IMR-90 (cell line): ENCODE data around the gene CLASRP. TPM values are rescaled to one million over a fixed set of nuclear protein-coding genes. Genes with fewer than 3 reads are reported as not detected.

ENCODE experiments used
- ATAC-seq: fragments of 200-7000 bp; cut with Tn5 transposase; 2 replicates; pipeline ENCODE4 v1.9.1; 2020; ENCODE audit warnings: low read depth, mild to moderate bottlenecking, moderate library complexity
- BruUV-seq: library from RNA; stranded (reverse); fragments of 400-500 nt; replicated peaks from 2 replicates; lab custom pipeline; 2021; lab: Mats Ljungman, UMichigan
- CTCF ChIA-PET: fragments of 300-600 bp; formaldehyde crosslinking; extraction: SDS; loops from one replicate; lab custom pipeline; 2021; ENCODE audit warnings: antibody characterized with exemption; lab: Yijun Ruan, JAX
- POLR2A ChIA-PET: fragments of 300-600 bp; sonication (Branson Sonifier 250); formaldehyde crosslinking; loops from one replicate; lab custom pipeline; 2022; ENCODE audit warnings: antibody characterized with exemption; ENCODE audit not compliant: unreplicated experiment; lab: Charles Lee
- DNase-seq: peaks from one replicate; pipeline ENCODE4 v3.0.0; 2013
- H2AFZ ChIP-seq: replicated peaks from 2 replicates; pipeline ENCODE3; 2013; ENCODE audit warnings: low read length, mild to moderate bottlenecking; ENCODE audit not compliant: poor library complexity
- H2AK5ac ChIP-seq: 2 replicates; pipeline ENCODE4 v1.6.1; 2013; ENCODE audit warnings: low read depth, low read length, inconsistent platforms
- H2AK9ac ChIP-seq: replicated peaks from 2 replicates; pipeline ENCODE3; 2013; ENCODE audit warnings: mild to moderate bottlenecking, low read depth, low read length, moderate library complexity; ENCODE audit not compliant: poor library complexity
- H2BK120ac ChIP-seq: 2 replicates; pipeline ENCODE4 v1.6.1; 2013; ENCODE audit warnings: low read depth, low read length, inconsistent platforms
- H2BK15ac ChIP-seq: 3 replicates; pipeline ENCODE4 v1.6.1; 2013; ENCODE audit warnings: low read depth, low read length, inconsistent platforms
- H2BK20ac ChIP-seq: 2 replicates; pipeline ENCODE4 v1.6.1; 2013; ENCODE audit warnings: low read depth, mild to moderate bottlenecking, inconsistent platforms, low read length, moderate library complexity
- H2BK5ac ChIP-seq: 2 replicates; pipeline ENCODE4 v1.6.1; 2013; ENCODE audit warnings: mild to moderate bottlenecking, low read depth, low read length, inconsistent platforms; ENCODE audit not compliant: poor library complexity, severe bottlenecking
- H3K14ac ChIP-seq: replicated peaks from 2 replicates; pipeline ENCODE4 v1.6.1; 2013; ENCODE audit warnings: low read depth, low read length, inconsistent platforms
- H3K18ac ChIP-seq: 2 replicates; pipeline ENCODE4 v1.6.1; 2013; ENCODE audit warnings: low read depth, low read length, control low read depth
- H3K23ac ChIP-seq: 2 replicates; pipeline ENCODE4 v1.6.1; 2013; ENCODE audit warnings: low read depth, low read length, inconsistent platforms
- H3K27ac ChIP-seq: 2 replicates; pipeline ENCODE4 v1.5.1; 2013; ENCODE audit warnings: mild to moderate bottlenecking, control low read depth, low read length; ENCODE audit not compliant: insufficient read depth
- H3K27me3 ChIP-seq: 2 replicates; pipeline ENCODE4 v1.6.1; 2013; ENCODE audit warnings: low read length; ENCODE audit not compliant: control insufficient read depth, insufficient read depth
- H3K36me3 ChIP-seq: 2 replicates; pipeline ENCODE4 v1.6.1; 2013; ENCODE audit warnings: low read length, mixed read lengths; ENCODE audit not compliant: control insufficient read depth, insufficient read depth
- H3K4ac ChIP-seq: 2 replicates; pipeline ENCODE4 v1.6.1; 2013; ENCODE audit warnings: low read depth, low read length, inconsistent platforms
- H3K4me1 ChIP-seq: 2 replicates; pipeline ENCODE4 v1.6.1; 2013; ENCODE audit warnings: low read length, mixed read lengths; ENCODE audit not compliant: control insufficient read depth, insufficient read depth
- H3K4me2 ChIP-seq: 2 replicates; pipeline ENCODE4 v1.6.1; 2013; ENCODE audit warnings: low read depth, mild to moderate bottlenecking, control low read depth, low read length, moderate library complexity
- H3K4me3 ChIP-seq: 2 replicates; pipeline ENCODE4 v1.5.1; 2013; ENCODE audit warnings: low read depth, mild to moderate bottlenecking, control low read depth, low read length, moderate library complexity; ENCODE audit not compliant: insufficient read depth
- H3K56ac ChIP-seq: 2 replicates; pipeline ENCODE4 v1.6.1; 2013; ENCODE audit warnings: low read length, inconsistent platforms; ENCODE audit not compliant: insufficient read depth; ENCODE audit errors: extremely low read depth
- H3K79me1 ChIP-seq, 2 experiments: 2 replicates each; pipeline ENCODE4 v1.6.1; 2013; ENCODE audit warnings: low read length in 2 of 2, inconsistent platforms in 1 of 2, low read depth in 1 of 2
- H3K9ac ChIP-seq: 2 replicates; pipeline ENCODE4 v1.6.1; 2013; ENCODE audit warnings: low read depth, low read length, control low read depth
- H3K9me1 ChIP-seq: 2 replicates; pipeline ENCODE4 v1.6.1; 2013; ENCODE audit warnings: low read length, inconsistent platforms; ENCODE audit not compliant: insufficient read depth
- H3K9me3 ChIP-seq: 2 replicates; pipeline ENCODE4 v1.6.1; 2013; ENCODE audit warnings: low read length; ENCODE audit not compliant: control insufficient read depth, insufficient read depth
- H4K20me1 ChIP-seq: 2 replicates; pipeline ENCODE4 v1.6.1; 2013; ENCODE audit warnings: low read length, inconsistent platforms; ENCODE audit not compliant: insufficient read depth
- H4K5ac ChIP-seq: 2 replicates; pipeline ENCODE4 v1.6.1; 2013; ENCODE audit warnings: mild to moderate bottlenecking, low read depth, low read length, control low read depth
- H4K8ac ChIP-seq, 2 experiments: 2 replicates each; pipeline ENCODE4 v1.6.1; 2013; ENCODE audit warnings: low read depth in 2 of 2, low read length in 2 of 2, control low read depth in 1 of 2, inconsistent platforms in 1 of 2
- H4K91ac ChIP-seq: 2 replicates; pipeline ENCODE4 v1.6.1; 2013; ENCODE audit warnings: low read depth, low read length, inconsistent platforms; ENCODE audit not compliant: insufficient read depth
- BHLHE40 ChIP-seq: fragments of 150-350 bp; IDR thresholded peaks from 2 replicates; pipeline ENCODE4 v1.6.1; 2016; ENCODE audit warnings: mild to moderate bottlenecking, low read depth, low read length
- CEBPB ChIP-seq: IDR thresholded peaks from 2 replicates; pipeline ENCODE4 v1.6.1; 2012; ENCODE audit warnings: low read depth, low read length, improper control_type of control experiment
- CHD1 ChIP-seq: IDR thresholded peaks from 2 replicates; pipeline ENCODE4 v1.6.1; 2012; ENCODE audit warnings: low read depth, low read length, improper control_type of control experiment
- ELK1 ChIP-seq: fragments of 150-350 bp; IDR thresholded peaks from 2 replicates; pipeline ENCODE4 v1.6.1; 2016; ENCODE audit warnings: low read depth, mild to moderate bottlenecking, low read length, moderate library complexity, borderline replicate concordance
- FOS ChIP-seq: fragments of 150-350 bp; IDR thresholded peaks from 2 replicates; pipeline ENCODE4 v1.6.1; 2016; ENCODE audit warnings: low read depth, low read length
- MAFK ChIP-seq: IDR thresholded peaks from 2 replicates; pipeline ENCODE4 v1.6.1; 2012; ENCODE audit warnings: low read depth, low read length, improper control_type of control experiment
- MAZ ChIP-seq: IDR thresholded peaks from 2 replicates; pipeline ENCODE4 v1.6.1; 2012; ENCODE audit warnings: low read depth, mild to moderate bottlenecking, low read length, improper control_type of control experiment, moderate library complexity, borderline replicate concordance
- MXI1 ChIP-seq: IDR thresholded peaks from 2 replicates; pipeline ENCODE4 v1.6.1; 2012; ENCODE audit warnings: low read depth, mild to moderate bottlenecking, low read length, moderate library complexity, borderline replicate concordance
- NFE2L2 ChIP-seq: fragments of 150-350 bp; IDR thresholded peaks from 2 replicates; pipeline ENCODE4 v1.6.1; 2016; ENCODE audit warnings: low read depth, mild to moderate bottlenecking, low read length
- POLR2A ChIP-seq: IDR thresholded peaks from 2 replicates; pipeline ENCODE4 v1.6.1; 2012; ENCODE audit warnings: mild to moderate bottlenecking, low read depth, low read length
- RCOR1 ChIP-seq: IDR thresholded peaks from 2 replicates; pipeline ENCODE4 v1.6.1; 2012; ENCODE audit warnings: mild to moderate bottlenecking, low read length, improper control_type of control experiment; ENCODE audit not compliant: insufficient replicate concordance
- SMC3 ChIP-seq: fragments of 150-350 bp; IDR thresholded peaks from 2 replicates; pipeline ENCODE4 v1.6.1; 2016; ENCODE audit warnings: low read depth, mild to moderate bottlenecking, antibody characterized with exemption, low read length, moderate library complexity
- WGBS, 2 experiments: methylation state at CpG; one replicate each; pipeline versions ENCODE4 v1.1.5 to v1.1.7; 2013; ENCODE audit warnings: missing lambda C conversion rate in 2 of 2; ENCODE audit not compliant: insufficient read length in 1 of 2; ENCODE audit errors: extremely low coverage in 2 of 2; 5-methylcytosine and 5-hydroxymethylcytosine counted together
- dilution Hi-C: fragments of 300-500 bp; cut with HindIII; formaldehyde crosslinking; loops from one replicate; pipeline ENCODE4 v1.14.3; 2018; ENCODE audit warnings: low sequenced_read_pairs; ENCODE audit not compliant: unreplicated experiment
- in situ Hi-C: fragments of 300-500 bp; cut with MboI; formaldehyde crosslinking; loops from 3 replicates; pipeline ENCODE4 v1.14.3; 2019; ENCODE audit warnings: low sequenced_read_pairs, inconsistent platforms, mixed read lengths
- intact Hi-C: fragments of 100-400 bp; cut with micrococcal nuclease; formaldehyde crosslinking; loops from 2 replicates; pipeline ENCODE4 v1.10.0; 2022
- polyA plus RNA-seq, 3 experiments: library from polyadenylated mRNA; depleted of rRNA; stranded (reverse); fragments of >200 nt; gene quantifications; 2 replicates each; pipeline ENCODE4 v1.2.3, GENCODE V29; 2012; ENCODE audit warnings: low replicate concordance in 1 of 3
- total RNA-seq: library from RNA; depleted of rRNA; stranded (reverse); fragments of >200 nt; gene quantifications from 2 replicates; pipeline ENCODE4 v1.2.3, GENCODE V29; 2012
- TF ChIP-seq, protein P1 (sequence below): conservative IDR thresholded peaks from 2 replicates; pipeline ENCODE4 v1.5.1; 2012; ENCODE audit warnings: mild to moderate bottlenecking, low read depth, low read length, improper control_type of control experiment
- TF ChIP-seq, protein P2 (sequence below): fragments of 150-350 bp; IDR thresholded peaks from 2 replicates; pipeline ENCODE4 v1.6.1; 2017; ENCODE audit warnings: mild to moderate bottlenecking, antibody characterized with exemption, low read length, low read depth

The CLASRP gene
- total and polyA plus RNA-seq, 2 of the 4 experiments (the other 2 are of a cell fraction) = 19.9 to 31.7 TPM

DNA sequence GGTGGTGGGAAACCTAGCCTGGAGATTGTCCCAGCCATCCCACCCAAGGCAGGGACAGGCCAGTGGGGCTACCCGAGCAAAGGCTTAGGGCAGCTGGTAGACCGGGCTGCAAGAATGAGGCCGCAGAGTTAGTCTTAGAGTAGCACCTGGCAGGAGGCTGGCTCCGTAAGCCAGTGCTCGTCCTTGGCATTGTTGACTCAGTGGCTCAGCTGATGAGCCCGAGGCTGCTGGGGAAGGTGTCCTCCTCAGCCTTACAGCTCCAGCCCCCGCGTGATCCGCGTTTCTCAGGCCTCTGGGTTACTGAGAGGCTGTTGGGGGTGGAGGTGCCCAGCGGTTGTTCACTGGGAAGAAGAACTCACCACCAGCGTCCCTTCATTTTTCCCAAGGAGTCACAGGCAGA, 78.8 kb downstream of the CLASRP start:
- Histone ChIP-seq H3K18ac (no peak overlapping the region), H2BK20ac (no peak overlapping the region), H3K27me3 (no peaks in the 10 kb centered on the region), H3K36me3 (peaks cover 3% of the 10 kb centered on the region; the same call in 1 of the 2 replicates), H3K79me1 (peaks cover 44 to 93% of the 10 kb centered on the region in 2 experiments), H4K8ac (no peak overlapping the region), H2BK5ac (no peak overlapping the region), H3K9ac (no peak overlapping the region), H3K4me1 (no peaks in the 10 kb centered on the region; the same call in 1 of the 2 replicates), H2BK120ac (no peak overlapping the region), H2AK5ac (no peak overlapping the region), H4K5ac (no peak overlapping the region), H3K23ac (no peak overlapping the region), H2AK9ac (no peak overlapping the region), H3K4me3 (no peak overlapping the region), H2AFZ (no peak overlapping the region), H3K9me3 (no peaks in the 10 kb centered on the region), H2BK15ac (no peak overlapping the region), H3K14ac (no peak overlapping the region), H3K4me2 (no peak overlapping the region), H4K20me1 (peaks cover 90% of the 10 kb centered on the region), H3K27ac (no peak overlapping the region), H3K56ac (no peak overlapping the region), H3K9me1 (peaks cover 31% of the 10 kb centered on the region), H3K4ac (no peak overlapping the region), H4K91ac (no peak overlapping the region)
- TF ChIP-seq, protein P1, sequence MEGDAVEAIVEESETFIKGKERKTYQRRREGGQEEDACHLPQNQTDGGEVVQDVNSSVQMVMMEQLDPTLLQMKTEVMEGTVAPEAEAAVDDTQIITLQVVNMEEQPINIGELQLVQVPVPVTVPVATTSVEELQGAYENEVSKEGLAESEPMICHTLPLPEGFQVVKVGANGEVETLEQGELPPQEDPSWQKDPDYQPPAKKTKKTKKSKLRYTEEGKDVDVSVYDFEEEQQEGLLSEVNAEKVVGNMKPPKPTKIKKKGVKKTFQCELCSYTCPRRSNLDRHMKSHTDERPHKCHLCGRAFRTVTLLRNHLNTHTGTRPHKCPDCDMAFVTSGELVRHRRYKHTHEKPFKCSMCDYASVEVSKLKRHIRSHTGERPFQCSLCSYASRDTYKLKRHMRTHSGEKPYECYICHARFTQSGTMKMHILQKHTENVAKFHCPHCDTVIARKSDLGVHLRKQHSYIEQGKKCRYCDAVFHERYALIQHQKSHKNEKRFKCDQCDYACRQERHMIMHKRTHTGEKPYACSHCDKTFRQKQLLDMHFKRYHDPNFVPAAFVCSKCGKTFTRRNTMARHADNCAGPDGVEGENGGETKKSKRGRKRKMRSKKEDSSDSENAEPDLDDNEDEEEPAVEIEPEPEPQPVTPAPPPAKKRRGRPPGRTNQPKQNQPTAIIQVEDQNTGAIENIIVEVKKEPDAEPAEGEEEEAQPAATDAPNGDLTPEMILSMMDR = no peak
- TF ChIP-seq FOS = no peak
- TF ChIP-seq MXI1 = no peak
- no peak for TF ChIP-seq NFE2L2
- no peak for TF ChIP-seq MAZ
- no peak for TF ChIP-seq POLR2A
- TF ChIP-seq MAFK = no peak
- TF ChIP-seq RCOR1 = no peak
- no peak for TF ChIP-seq ELK1
- TF ChIP-seq, protein P2, sequence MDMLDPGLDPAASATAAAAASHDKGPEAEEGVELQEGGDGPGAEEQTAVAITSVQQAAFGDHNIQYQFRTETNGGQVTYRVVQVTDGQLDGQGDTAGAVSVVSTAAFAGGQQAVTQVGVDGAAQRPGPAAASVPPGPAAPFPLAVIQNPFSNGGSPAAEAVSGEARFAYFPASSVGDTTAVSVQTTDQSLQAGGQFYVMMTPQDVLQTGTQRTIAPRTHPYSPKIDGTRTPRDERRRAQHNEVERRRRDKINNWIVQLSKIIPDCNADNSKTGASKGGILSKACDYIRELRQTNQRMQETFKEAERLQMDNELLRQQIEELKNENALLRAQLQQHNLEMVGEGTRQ = no peak
- TF ChIP-seq BHLHE40 = no peak
- no peak for TF ChIP-seq CEBPB
- no peak for TF ChIP-seq SMC3
- TF ChIP-seq CHD1 = no peak
- WGBS, 2 experiments = no CpG with 5 or more reads among the region's 12 CpGs
- ChIA-PET POLR2A (no interaction called here), CTCF (no interaction called here)
- ATAC-seq (no peak; the same call in 1 of the 2 replicates), DNase-seq (no peak)
- no TSS peak for BruUV-seq
- intact Hi-C loops (no loop called here), in situ Hi-C loops (no loop called here), dilution Hi-C loops (no loop called here)
